Frontal cortex (tissue), 4 donors: ENCODE measurements around the gene EVX1. TPM values are rescaled to one million over a fixed set of nuclear protein-coding genes. Genes with fewer than 3 reads are reported as not detected.

Experiments
- DNase-seq, 2 donors: peaks; one replicate each; pipeline ENCODE4 v3.0.0; 2012; ENCODE audit warnings: low spot score in 2 of 2
- FAIRE-seq: peaks from 2 replicates; lab custom pipeline; 2012; peaks lifted over from hg19 to GRCh38; lab: Jason Lieb, UNC
- total RNA-seq: library from RNA; depleted of rRNA; stranded (reverse); fragments of >200 nt; gene quantifications from one replicate; pipeline ENCODE4 v1.2.3, GENCODE V29; 2014
- donor health status: control.
- donor health status: control.
- donor health status: control.

The EVX1 gene
- total RNA-seq, 1 donor from 2014 or later: not detected

DNA sequence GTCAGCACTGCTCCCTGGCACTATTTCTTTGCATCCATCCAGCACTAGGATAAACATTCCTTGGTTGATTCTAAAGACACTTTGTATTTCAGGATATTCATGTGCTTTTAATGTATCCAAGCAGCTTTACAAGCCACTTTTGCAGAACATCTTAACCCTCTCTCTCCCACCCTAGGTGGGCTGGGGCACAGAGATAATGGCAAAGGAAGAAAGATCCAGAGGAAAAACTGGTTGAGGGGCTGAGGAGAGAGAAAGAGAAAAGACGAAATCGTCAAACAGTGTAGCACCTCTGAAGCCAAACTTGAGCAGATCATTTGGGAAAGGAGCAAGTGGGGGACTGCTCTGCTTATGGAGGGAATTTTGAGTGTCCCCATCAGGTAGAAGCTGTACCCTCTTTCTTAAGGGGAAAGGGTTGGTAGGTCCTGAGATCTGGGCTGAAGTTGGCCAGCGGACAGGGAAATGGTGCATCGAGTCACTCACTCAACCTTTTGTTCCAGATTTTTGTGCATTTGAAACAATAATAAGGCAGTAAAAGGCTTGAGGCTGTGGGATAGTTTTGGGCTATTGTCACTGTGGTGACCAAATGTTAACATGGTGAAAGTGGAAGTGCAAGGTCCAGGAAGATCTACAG, 38.5 kb upstream of the EVX1 start:
- no peak for FAIRE-seq
- DNase-seq: no peak

DNA sequence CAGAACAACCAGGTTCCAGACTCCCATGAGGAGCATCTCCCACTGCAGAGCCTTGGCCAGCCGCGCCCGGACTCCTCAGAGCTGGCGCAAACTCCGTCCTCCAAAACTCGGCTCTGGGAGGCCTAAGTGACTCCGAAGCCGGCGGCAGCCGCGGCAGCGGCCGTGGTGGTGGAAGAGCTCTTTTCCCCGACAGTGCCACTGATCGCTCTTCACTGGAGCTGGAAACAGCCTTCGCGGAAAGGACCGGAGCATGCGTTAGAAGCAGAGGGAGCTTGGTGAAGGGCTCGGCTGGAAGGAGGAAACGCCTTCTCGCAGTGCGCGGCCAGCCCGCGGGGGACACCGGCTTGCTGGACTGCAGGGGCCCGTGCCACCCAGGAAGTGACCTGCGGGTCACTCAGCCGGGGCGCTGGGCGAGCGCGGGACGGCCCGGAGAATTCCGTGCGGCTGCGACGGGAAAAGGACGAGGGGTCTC, 37.7 kb upstream of the EVX1 start:
- no peak for FAIRE-seq
- DNase-seq: no peak

DNA sequence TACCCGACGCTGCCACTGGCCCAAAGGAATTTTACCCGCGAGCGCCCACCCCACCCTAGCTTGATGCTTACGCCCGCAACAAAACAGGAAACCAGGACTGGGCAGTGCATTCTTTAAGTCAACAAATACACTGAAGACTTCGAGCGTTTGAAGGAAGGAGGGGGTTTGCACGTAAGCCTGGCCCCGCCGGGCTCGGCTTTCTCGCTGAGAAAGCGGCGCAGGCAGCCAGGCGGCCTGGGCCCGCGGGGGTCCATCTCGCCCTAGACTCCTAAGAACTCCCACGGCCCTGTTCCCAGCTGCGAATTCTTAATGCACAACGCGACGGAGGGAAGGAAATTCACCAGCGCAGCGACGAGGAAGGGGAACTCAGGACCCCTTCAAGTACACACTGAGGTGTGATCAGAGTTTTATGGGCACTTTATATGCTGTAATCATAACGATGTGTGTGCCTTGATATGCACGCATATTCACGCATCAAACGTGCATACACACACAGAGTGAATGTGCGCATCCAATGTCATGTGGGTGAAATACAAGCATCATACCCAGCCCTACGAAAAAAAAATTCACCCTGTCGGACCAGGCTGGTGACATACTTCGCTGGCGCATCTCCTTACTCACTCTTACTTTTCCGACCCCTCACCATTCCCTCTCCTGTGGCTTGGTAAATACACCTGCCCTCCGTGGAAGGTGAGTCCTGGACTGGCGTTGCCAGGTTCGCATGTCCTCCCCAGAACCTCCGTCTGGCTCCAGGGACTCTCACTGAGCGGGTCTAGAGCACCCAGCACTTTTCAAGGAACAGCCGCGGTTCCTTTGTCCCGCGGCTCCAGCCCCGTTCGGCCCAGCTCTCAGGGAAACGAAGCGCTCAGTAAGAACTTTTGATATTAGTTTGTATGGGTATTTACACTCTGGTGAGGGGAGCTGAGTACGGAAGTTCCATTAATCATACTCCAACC, 37.0 kb upstream of the EVX1 start:
- FAIRE-seq (no peak), DNase-seq (no peak)

DNA sequence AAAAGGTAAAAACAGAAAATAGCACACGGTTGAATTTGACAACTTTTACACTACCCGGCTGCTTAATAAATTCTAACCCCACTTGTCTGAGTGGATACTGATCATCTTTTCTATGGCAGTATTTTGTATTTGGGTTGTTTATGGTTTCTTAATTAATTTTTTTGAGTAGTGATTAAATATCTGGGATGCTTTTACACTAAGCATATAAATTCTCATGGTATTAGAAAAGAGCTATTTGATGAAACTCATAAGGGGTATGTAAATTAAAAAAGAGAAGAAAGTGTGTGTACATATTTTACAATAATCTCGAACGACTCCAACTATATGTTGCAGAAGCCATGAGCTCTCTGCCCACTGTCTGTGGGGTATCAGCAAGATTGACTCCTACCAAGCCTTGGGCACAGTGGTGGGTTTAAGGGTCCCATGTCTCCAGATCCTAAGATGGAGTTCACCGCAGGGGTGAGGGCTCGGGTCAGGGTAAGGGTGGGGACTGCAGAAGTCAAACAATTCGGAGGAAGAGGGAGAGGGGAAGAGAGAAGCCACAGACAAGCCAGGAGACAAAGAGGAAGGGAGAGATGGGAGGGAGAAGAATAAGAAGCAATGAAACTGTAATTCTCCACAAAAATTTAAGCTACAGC, 35.1 kb upstream of the EVX1 start:
- DNase-seq (no peak), FAIRE-seq (no peak)

DNA sequence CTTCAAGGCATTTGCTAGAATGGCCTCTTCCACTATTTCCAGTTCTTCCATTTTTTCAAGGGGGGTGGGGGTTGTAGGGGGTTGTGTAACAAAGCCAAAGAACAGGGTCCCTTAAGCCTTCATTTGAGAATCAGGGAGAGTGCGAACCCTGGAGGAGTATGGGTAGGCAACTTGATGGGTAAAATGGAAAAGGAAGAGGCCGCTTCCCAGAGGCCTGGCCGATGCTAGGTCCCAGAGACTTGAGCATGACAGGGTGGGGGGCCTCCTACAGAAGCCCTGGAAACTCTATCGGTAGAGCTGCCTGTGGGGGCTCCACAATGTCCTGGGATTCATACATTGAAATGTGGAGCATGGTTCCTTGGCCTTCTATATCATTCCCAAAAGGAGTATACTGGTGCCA, 33.6 kb upstream of the EVX1 start:
- DNase-seq (no peak), FAIRE-seq (no peak)

DNA sequence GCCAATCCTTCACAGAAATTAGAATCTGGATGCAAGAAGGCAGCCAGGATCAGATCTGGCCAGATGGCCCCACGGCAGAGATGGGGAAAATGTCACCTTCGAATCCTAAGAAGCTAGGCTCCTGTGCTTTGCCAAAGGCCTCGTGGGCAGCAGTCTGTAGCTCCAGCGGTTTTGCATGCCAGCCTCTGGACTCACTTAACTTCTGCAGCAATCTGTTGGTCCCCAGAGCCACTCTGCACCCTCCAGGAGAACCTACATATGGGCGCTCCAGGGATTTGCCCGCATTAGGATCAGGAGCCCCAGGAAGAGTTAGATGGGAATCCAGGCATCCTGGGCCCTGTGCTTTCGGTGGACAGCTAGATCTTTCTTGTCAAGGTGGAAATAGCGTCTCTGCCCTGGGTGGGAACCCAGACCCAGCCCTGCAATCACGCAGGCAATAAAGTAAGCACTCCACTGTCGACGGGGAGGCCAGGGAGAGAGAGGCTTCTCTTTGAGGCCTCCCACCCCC, 32.6 kb upstream of the EVX1 start:
- FAIRE-seq: no peak
- DNase-seq: no peak

DNA sequence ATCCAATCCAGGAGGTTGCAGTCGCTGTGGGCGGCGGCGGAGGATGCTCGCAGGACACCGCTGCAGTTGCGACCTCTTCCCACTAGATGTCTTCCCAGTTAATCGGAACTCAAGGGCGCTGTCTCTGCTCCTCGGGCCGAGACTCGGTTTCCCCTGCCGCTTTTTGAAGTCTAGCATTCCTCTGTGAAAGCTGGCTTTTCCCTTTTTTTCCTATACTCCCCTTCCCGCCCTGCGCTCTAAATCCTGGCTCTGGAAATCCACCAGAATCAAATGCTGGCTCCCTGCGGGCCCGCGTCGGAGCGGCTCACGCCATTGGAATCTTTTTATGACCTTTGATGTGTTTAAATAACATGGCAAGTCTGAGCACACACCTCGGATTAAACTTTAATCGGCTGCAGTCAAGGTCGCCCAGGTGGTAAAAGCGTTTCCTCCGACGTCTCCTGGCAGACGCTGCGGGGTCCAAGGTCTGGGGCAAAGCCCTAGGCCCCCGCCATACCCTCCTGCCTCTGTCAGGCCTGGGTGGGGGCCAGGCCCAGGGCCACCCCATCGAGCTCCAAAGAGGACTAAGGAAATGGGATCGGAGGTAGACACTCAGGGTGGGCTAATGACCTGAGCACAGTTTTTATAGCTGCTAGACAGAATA, 32.0 kb upstream of the EVX1 start:
- FAIRE-seq (no peak), DNase-seq (peak in 1 of 2 donors; percentile 65)

DNA sequence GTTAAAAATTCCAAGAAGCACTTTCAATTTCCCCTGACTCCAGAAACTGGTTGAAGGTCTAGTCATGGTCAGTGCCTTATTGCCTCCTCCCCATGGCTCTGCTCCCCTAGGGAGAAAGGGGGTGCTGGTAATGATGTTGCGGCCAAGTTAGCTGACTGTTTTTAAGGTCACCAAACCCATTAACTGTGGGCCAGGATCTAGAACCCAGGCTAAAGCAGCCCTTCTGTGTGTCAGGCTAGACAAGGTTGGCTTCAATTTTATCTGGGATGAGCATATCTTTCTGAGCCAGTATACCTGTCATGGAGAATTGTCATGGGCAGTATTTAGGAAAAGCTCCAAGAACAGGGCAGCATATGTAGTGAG, 31.5 kb upstream of the EVX1 start:
- no peak for DNase-seq
- FAIRE-seq: no peak

DNA sequence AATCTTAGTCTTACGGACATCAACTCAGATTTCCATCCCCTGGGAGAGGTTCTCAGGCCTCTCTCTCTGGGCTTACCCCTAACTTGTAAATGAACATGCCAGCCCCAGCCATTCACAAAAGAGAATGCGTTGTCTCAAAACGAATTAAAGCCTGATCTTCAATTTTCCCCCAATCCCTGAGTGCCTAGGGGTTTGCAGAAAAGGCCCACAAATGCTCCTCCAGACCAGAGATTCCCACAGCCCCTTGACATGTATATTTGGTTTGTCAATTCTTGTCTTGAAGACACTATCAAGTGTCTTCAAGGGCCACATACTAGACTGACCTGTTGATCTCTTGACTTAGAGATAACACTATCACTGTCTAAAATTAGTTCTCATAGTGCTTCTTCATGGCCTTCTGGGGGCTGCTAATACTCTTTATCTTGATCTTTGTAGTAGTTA, 30.8 kb upstream of the EVX1 start:
- FAIRE-seq (no peak), DNase-seq (no peak)

DNA sequence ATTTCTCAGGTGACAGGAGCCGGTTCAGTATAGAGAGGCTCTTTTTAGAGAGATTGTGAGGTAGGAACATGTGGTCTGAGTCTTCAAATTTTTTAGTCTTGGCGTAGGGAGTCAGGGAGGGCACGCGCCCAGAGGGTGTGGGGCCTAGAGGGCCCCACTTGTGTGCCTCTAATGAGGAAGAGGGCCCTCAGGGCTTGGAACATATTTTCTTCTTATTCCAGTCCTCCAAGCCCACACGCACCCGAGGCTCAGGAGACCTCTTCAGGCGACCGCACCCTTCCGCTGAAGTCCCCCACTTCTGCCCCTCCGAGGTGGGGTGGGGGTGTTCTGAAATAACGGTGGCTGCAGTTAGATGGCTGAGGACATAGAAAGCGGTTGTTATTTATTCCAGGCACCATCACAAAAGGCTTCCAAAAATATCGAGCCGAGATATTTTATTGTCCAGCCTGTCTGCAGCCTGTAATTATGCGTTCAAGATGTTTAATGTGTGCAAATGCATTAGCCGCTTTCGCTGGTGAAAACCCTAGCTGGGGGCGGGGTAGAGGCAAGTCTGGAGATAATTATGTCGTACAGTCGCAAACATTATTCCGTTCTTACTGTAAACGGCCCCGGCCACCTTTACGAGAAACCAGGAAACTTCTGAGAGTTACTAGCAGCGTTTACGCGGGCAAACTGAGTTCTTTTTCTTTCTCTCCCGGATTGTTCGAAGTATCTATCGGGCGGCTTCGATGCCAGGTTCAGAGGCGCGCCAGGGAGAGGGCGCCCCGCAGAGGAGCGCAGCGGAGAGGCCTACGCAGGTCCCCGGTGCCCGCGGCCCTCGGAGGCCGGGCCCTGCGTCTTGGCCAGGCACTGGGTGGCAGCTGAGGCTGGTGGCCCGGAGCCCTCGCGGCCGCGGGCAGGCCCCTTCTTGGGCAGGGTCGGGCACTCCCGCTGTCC, 29.8 kb upstream of the EVX1 start:
- FAIRE-seq (no peak), DNase-seq (no peak)

DNA sequence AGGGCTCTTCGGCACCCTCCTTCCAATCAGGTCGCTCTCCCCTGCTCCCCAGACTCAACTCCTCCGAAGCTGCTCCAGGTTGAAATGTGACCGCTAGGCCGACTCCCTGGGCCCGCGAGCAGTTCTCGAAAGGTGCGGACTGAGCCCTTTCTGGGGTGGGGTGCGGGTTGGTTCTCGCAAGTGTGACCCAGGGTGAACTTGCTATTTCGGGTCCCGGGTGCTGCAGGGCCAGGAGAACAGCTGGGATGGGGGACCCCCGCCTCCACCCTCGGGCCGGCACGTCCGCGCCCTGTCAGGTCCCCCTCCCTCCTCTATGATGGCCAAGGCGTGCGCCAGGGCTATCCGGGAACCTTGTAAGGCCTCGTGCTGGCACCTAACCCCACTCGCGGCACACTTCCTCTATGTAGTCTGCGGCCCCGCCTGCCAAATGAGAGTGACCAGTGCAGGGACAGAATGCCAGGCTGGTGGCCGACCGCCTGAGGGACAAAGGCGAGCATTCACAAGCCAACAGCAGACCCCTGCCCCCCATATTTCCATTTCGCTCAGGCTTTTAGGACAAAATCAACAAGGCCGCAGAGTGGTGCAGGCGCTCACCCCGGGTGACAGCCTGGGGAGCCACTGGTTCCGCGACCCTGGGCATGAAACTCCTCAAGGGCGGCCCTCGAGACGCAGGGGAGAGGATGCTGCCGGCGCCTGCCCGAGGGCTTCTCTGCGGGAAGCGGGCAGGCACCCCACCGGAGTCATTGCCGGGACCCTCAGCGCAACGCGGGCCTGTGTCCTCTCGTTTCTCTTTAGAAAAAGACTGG, 29.0 kb upstream of the EVX1 start:
- no peak for DNase-seq
- no peak for FAIRE-seq

DNA sequence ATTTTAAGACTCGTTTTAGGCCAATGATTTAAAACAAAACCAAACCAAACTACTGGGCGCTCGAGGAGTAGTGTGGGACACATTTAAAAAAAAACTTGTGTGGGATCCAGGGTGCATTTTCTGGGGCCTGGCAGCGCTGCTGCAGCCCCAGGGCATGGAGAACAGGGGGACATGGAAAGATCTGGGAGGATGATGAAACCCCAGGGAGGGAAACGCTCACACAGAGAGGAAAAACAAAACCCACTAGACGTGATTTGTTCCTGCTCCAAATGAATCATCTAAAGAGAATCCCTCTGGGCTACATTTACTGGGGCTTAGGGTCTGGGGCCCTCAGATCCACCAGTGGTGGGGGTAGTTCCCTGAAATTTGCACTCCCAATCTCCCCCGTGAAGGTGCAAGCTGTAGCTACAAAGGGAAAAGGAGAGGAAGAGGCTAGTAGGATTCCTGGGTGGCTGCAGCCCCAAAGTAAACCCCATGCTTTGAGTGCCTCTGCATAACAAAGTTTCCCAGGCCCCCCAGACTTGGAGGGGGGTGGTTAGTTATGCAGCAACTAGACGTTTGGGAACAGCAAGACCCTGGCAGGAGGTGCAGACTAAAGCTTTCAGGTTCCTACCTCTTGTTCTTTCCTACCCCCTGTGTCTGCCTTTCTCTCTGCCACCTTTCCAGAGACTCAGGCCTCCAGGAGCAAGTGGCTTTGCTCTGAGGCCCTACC, 28.2 kb upstream of the EVX1 start:
- no peak for DNase-seq
- no peak for FAIRE-seq

DNA sequence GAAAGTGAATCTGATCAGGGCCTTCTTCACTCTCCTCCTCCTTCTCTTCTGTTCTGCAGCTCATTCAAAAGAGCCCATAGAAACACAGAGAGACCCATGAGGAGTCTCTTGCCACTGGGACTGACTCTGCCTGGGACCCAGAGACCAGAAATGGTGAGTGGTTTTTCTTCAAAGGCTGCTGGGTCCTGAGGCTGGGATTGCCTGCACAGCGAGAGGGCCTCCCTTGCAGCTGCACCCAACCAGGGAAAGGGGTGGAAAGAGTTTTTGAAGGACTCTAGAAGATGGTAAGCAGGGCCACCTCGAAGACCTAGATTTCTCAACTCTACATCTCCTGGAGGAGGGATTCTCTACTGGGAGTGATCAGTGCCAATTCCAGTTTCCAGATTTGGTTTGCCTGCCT, 27.2 kb upstream of the EVX1 start:
- DNase-seq: no peak

DNA sequence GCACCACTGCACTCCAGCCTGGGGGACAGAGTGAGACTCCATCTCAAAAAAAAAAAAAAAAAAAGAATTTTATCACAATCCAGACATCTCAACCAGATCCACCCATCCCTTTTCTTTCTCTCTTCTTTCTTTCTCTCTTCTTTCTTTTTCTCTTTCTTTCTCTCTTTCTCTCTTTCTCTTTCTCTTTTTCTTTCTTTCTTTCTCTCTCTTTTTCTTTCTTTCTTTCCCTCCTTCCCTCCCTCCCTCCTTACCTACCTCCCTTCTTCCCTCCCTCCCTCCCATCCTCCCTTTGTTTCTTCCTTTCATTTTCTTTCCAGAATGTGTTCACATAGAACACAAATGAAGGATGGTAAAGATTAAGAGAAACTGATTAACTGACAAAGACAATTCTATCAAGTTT, 24.7 kb upstream of the EVX1 start:
- DNase-seq: no peak
- no peak for FAIRE-seq

More for the DNA sequence above, 27.2 kb upstream of the EVX1 start:
- no peak for FAIRE-seq

DNA sequence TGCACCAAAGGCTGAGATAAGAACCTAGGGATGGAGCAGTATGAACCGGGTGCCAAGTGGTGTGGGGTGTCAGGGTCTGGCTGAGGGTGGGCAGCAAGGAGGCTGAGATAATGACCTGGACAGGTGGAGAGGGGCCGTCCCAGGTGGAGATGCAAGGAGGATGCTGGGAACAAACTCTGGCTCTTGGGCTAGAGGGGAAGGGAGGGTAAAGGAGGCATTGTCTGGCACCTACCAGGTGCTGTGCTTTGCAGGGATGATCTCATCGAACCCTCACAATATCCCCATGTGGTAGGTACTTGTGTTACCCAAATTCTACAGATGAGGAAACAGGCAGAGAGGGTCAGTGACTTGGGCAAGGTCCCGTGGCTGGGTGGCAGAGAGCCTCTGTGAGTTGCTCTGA, 22.8 kb upstream of the EVX1 start:
- FAIRE-seq: no peak
- DNase-seq: no peak

DNA sequence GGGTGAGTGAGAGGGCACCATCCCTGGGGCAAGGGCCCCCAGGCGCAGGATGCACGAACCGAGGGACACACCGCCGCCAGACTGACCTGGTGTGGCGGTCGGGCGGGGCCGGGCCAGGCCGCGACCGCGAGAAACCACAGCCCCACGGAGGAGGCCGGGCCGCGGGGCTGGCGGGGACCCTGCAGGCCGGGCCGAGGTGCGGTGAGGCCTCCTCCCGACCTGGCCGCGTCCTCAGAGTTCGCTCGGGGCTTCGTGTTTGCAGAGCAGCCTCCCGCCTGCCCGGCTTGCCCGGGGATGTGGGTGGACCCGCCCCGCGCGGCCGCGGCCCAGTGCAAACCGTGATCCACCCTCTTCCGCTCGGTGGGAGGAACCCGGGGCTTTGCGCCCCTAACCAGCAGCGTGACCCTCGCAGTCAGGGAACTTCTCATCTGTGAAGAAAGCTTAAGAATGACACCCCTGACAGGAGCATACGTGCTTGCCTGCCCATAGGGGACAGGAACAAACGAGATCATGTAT, 22.1 kb upstream of the EVX1 start:
- FAIRE-seq: no peak
- no peak for DNase-seq

DNA sequence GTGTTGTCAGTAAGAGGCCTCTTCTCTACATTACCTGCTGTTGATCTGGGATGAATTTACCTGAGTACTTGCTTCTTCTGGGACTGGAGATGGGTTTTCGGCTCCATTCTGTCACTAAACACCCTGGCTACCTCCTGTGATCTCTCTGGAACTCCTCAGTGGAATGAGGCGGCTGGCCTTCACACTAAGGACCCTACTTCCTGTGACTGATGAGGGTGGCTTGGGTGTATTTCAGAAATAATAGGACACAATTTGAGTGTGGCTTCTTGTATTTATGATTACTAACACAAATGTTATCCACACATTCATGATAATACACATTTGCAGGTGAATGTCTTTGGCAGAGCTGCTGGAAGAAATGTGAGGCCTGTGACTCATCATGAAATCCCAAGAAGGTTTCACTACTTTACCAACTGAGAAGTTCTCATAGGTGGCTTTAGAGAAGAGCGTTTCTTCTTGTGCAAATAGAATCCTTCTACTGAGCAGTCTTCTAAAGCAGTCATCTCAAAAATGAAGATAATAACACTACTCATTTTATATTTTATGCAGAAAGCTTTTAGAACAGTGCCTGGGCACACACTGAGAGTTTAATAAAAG, 21.3 kb upstream of the EVX1 start:
- no peak for FAIRE-seq

More for the DNA sequence above, 21.3 kb upstream of the EVX1 start:
- DNase-seq: no peak
